PFSK-1 (cell line): Measurements from ENCODE around the gene PPP1R13L.
A peak's percentile ranks its signal among the peaks of the same experiment; 100 is the strongest.

ENCODE experiments used
- FOXP2 ChIP-seq: optimal IDR thresholded peaks from 2 replicates; pipeline ENCODE3; 2011; ENCODE audit warnings: borderline replicate concordance, control low read depth, inconsistent platforms; ENCODE audit not compliant: insufficient read depth; ENCODE audit errors: extremely low read length, extremely low read depth
- POLR2AphosphoS5 ChIP-seq: IDR thresholded peaks from 2 replicates; pipeline ENCODE4 v1.6.1; 2012; ENCODE audit warnings: low read depth, mild to moderate bottlenecking, control low read depth, low read length, moderate library complexity
- SIN3A ChIP-seq: IDR thresholded peaks from 2 replicates; pipeline ENCODE4 v1.6.1; 2012; ENCODE audit warnings: mild to moderate bottlenecking, low read length, moderate library complexity, borderline replicate concordance; ENCODE audit not compliant: insufficient read depth
- TAF1 ChIP-seq: IDR thresholded peaks from 2 replicates; pipeline ENCODE4 v1.6.1; 2012; ENCODE audit warnings: low read length, control low read depth, borderline replicate concordance; ENCODE audit not compliant: insufficient read depth

DNA sequence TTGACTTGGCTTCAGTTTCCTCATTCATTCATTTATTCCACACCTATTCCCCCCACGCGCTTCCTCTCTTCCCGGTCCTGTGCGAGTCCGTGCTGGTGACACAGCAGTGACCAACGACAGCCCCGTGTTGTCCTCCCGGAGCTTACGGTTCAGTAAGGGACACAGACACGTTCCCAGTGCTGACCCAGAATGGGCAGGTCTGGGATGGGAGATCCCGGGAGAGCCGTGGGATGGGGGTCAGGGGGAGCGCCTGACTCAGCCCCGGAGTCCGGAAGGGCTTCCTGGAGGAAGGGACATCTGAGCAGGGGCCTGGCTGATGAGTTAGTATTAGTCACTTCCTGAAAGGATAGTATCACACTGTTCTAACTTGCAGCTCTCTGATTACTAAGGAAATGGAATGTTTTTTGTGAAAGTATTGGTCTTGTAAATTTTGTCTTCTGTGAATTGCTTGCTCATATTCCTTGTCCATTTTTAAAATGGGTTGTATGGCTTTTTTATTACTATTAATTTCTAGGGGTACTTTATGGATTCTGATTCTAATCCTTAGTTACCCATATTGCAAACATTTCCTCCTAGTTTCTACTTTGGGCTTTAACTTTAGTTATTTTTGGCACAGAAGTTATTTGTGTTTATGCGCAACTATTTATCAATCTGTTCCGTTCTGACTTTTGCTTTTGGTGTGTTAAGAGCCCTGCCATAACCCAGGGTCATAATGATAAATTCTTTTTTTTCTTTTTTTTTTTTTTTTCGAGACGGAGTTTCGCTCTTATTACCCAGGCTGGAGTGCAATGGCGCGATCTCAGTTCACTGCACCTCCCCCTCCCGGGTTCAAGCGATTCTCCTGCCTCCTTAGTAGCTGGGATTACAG lies 19.6 kb upstream of the PPP1R13L start:
- TF ChIP-seq POLR2AphosphoS5 (no peak; the same call in 1 of the 2 replicates), SIN3A (peak; percentile 49; the same call in 1 of the 2 replicates), FOXP2 (peak; percentile 95), TAF1 (peak; percentile 41; the same call in 1 of the 2 replicates)
